Hepatocyte (in vitro differentiated cells): Measurements from ENCODE around the gene PRSS33. TPM values are rescaled to one million over a fixed set of nuclear protein-coding genes. Genes with fewer than 3 reads are reported as not detected.

ENCODE experiments used
- DNase-seq: peaks from one replicate; pipeline ENCODE4 v3.0.0-alpha.2; 2016; ENCODE audit warnings: low spot score
- H2AFZ ChIP-seq: fragments of 200-600 bp; sonication (generic); 2 replicates; pipeline ENCODE4 v1.6.0; 2016; ENCODE audit warnings: antibody characterized with exemption, mild to moderate bottlenecking
- H3K27ac ChIP-seq: fragments of 200-600 bp; sonication (generic); 2 replicates; pipeline ENCODE4 v1.5.1; 2016; ENCODE audit warnings: mild to moderate bottlenecking
- H3K27me3 ChIP-seq: fragments of 200-600 bp; sonication (generic); 2 replicates; pipeline ENCODE4 v1.6.1; 2016
- H3K36me3 ChIP-seq: fragments of 200-600 bp; sonication (generic); replicated peaks from 2 replicates; pipeline ENCODE4 v1.5.1; 2016; ENCODE audit warnings: low read depth; ENCODE audit not compliant: insufficient read depth
- H3K4me1 ChIP-seq: fragments of 200-600 bp; sonication (generic); 2 replicates; pipeline ENCODE4 v1.5.1; 2016; ENCODE audit warnings: mild to moderate bottlenecking, moderate library complexity; ENCODE audit not compliant: insufficient read depth
- H3K4me2 ChIP-seq: fragments of 200-600 bp; sonication (generic); 2 replicates; pipeline ENCODE4 v1.6.0; 2016
- H3K4me3 ChIP-seq: fragments of 200-600 bp; sonication (generic); 2 replicates; pipeline ENCODE4 v1.5.1; 2016; ENCODE audit warnings: mild to moderate bottlenecking
- H3K79me2 ChIP-seq: fragments of 200-600 bp; sonication (generic); 2 replicates; pipeline ENCODE4 v1.6.0; 2017; ENCODE audit warnings: mild to moderate bottlenecking
- H3K9me2 ChIP-seq: fragments of 200-600 bp; sonication (generic); replicated peaks from 2 replicates; pipeline ENCODE4 v1.6.0; 2017; ENCODE audit warnings: mild to moderate bottlenecking; ENCODE audit not compliant: insufficient read depth
- H3K9me3 ChIP-seq: fragments of 200-600 bp; sonication (generic); 2 replicates; pipeline ENCODE4 v1.5.1; 2016; ENCODE audit warnings: low read depth, mild to moderate bottlenecking
- H4K20me1 ChIP-seq: fragments of 200-600 bp; sonication (generic); 2 replicates; pipeline ENCODE4 v1.6.0; 2016; ENCODE audit warnings: mild to moderate bottlenecking; ENCODE audit not compliant: insufficient read depth, poor library complexity, severe bottlenecking
- EZH2 ChIP-seq: fragments of 200-600 bp; sonication (generic); IDR thresholded peaks from 2 replicates; pipeline ENCODE4 v1.6.1; 2016; ENCODE audit warnings: antibody characterized with exemption, mild to moderate bottlenecking, borderline replicate concordance
- EZH2phosphoT487 ChIP-seq: fragments of 200-600 bp; sonication (generic); IDR thresholded peaks from one replicate; pipeline ENCODE4 v1.6.1; 2018; ENCODE audit warnings: antibody characterized with exemption, mild to moderate bottlenecking, low read depth, moderate library complexity; ENCODE audit not compliant: unreplicated experiment, severe bottlenecking
- WGBS: methylation state at CpG from one replicate; pipeline ENCODE4 v1.1.6; 2016; ENCODE audit warnings: low lambda C conversion rate; ENCODE audit errors: missing lambda C conversion rate; 5-methylcytosine and 5-hydroxymethylcytosine counted together
- polyA plus RNA-seq: library from polyadenylated mRNA; unstranded; fragments of >200 nt; fragmentation: Nextera tagmentation; extraction: Ambion mirVana; gene quantifications from 2 replicates; pipeline ENCODE4 v1.2.1, GENCODE V29; 2016
- total RNA-seq: library from RNA; depleted of rRNA; stranded (reverse); fragments of >200 nt; gene quantifications from 2 replicates; pipeline ENCODE4 v1.2.3, GENCODE V29; 2014
- TF ChIP-seq, protein P1 (sequence below): fragments of 200-600 bp; sonication (generic); IDR thresholded peaks from 2 replicates; pipeline ENCODE4 v1.5.1; 2016; ENCODE audit warnings: antibody characterized with exemption, mild to moderate bottlenecking; ENCODE audit not compliant: poor library complexity

The PRSS33 gene
- total and polyA plus RNA-seq, 2 experiments from 2014 or later = not detected

DNA sequence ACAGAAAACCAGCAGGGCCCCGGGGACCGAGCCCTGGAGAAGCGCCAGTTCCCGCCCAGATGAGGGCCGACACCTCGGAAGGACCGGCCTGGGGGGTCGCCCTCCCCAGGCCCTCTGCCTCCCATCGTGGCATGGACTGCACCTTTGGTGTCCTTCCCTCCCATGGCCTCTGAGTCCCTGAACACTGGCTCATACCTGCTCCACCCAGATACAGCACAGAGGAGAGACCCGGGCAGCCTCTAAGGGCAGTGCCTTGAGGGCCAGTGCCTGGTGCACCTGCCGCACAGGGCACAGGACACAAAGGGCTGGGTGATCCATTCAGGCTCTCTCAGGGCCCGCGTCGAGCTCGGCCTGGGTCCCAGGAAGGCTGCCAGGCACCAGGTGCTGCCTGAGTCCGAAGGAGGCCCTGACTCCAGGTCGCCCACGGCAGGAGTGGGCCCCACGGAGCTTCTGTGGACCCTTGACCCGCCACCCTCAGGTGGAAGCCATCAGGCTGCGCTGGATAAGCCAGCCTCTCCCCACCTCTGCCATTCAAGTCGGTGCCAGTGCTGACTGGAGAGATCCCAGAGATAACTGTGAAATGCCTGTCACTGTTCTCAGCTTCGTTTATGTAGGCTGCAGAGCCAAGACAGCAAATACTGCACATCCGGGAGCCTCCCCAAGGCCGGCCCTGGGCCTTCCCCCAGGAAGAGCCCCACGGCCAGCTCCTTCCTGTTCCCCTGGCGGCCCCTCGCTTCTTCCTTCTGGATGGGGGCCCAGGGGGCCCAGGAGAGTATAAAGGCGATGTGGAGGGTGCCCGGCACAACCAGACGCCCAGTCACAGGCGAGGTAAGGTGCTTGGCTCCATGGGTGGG lies 42.4 kb upstream of the PRSS33 start, which contains the start of gene ZG16B:
ZG16B (plus strand) TSS at position 803 of the 854 bp plus-strand sequence. CDS start 139 bp downstream, outside the sequence.
- Histone ChIP-seq H2AFZ (no peak within 1 kb of the TSS), H3K27ac (peak within 1 kb of the TSS; percentile 67), H3K36me3 (no peaks in the 10 kb centered on the region), H3K9me3 (no peaks in the 10 kb centered on the region), H3K79me2 (no peaks in the 10 kb centered on the region), H3K27me3 (no peaks in the 10 kb centered on the region), H3K4me3 (no peak within 1 kb of the TSS), H3K4me1 (peaks cover 8% of the 10 kb centered on the region), H3K9me2 (no peaks in the 10 kb centered on the region), H4K20me1 (no peaks in the 10 kb centered on the region), H3K4me2 (no peak within 1 kb of the TSS)
- TF ChIP-seq EZH2phosphoT487 (no peak), EZH2 (no peak)
- TF ChIP-seq, protein P1, sequence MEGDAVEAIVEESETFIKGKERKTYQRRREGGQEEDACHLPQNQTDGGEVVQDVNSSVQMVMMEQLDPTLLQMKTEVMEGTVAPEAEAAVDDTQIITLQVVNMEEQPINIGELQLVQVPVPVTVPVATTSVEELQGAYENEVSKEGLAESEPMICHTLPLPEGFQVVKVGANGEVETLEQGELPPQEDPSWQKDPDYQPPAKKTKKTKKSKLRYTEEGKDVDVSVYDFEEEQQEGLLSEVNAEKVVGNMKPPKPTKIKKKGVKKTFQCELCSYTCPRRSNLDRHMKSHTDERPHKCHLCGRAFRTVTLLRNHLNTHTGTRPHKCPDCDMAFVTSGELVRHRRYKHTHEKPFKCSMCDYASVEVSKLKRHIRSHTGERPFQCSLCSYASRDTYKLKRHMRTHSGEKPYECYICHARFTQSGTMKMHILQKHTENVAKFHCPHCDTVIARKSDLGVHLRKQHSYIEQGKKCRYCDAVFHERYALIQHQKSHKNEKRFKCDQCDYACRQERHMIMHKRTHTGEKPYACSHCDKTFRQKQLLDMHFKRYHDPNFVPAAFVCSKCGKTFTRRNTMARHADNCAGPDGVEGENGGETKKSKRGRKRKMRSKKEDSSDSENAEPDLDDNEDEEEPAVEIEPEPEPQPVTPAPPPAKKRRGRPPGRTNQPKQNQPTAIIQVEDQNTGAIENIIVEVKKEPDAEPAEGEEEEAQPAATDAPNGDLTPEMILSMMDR = no peak
- no peak for DNase-seq
- WGBS = 81% methylated on average over 32 of the region's 32 CpGs

DNA sequence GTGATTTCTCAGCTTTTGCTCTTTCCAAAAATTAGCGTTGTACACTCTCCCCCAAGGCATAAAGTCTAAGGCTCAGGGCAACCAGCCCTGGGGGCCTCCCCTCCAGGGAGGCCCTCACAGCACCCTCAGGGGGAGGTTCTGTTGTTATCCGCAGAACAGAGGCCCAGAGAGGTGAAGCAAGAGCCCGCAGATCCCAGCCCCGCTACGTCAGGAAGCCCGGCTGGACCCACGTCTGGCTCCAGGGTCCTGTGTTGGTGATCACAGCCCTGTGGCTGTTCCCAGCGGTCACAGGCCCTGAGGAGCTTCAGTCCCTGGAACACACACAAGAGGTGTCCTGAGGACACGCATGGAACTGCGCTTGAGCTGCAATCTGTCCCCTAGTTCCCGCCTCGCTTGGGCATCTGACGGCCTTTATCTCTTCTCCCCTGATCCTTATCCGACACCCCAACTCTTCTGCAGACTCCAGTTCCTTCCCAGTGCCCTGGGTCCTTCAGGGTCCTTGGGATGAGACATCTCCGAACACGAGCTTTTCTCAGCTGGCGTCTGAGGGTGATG lies 41.6 kb upstream of the PRSS33 start:
- Histone ChIP-seq H3K4me1 (peaks cover 8% of the 10 kb centered on the region), H4K20me1 (no peaks in the 10 kb centered on the region), H3K9me3 (no peaks in the 10 kb centered on the region), H3K79me2 (no peaks in the 10 kb centered on the region), H3K27ac (no peak overlapping the region), H3K36me3 (no peaks in the 10 kb centered on the region), H3K4me3 (no peak overlapping the region), H3K4me2 (no peak overlapping the region), H3K9me2 (no peaks in the 10 kb centered on the region), H3K27me3 (no peaks in the 10 kb centered on the region), H2AFZ (no peak overlapping the region)
- TF ChIP-seq, protein P1 = no peak
- TF ChIP-seq EZH2 = no peak
- no peak for TF ChIP-seq EZH2phosphoT487
- 90% methylated on average over 17 of the region's 17 CpGs for WGBS
- DNase-seq = no peak

GRCh38 chr16:2828521-2828840 lies 41.1 kb upstream of the PRSS33 start:
- Histone ChIP-seq H2AFZ (no peak overlapping the region), H3K9me3 (no peaks in the 10 kb centered on the region), H3K4me1 (peaks cover 8% of the 10 kb centered on the region), H4K20me1 (no peaks in the 10 kb centered on the region), H3K36me3 (no peaks in the 10 kb centered on the region), H3K4me3 (no peak overlapping the region), H3K27me3 (no peaks in the 10 kb centered on the region), H3K4me2 (no peak overlapping the region), H3K27ac (no peak overlapping the region), H3K9me2 (no peaks in the 10 kb centered on the region), H3K79me2 (no peaks in the 10 kb centered on the region)
- TF ChIP-seq EZH2phosphoT487 = no peak
- TF ChIP-seq, protein P1 = no peak
- TF ChIP-seq EZH2 = no peak
- no peak for DNase-seq
- WGBS = 81% methylated on average over 8 of the region's 8 CpGs
